Peyer's patch (tissue), 4 donors: ENCODE measurements around the gene SASH1. TPM values are rescaled to one million over a fixed set of nuclear protein-coding genes. Genes with fewer than 3 reads are reported as not detected.

Source experiments
- DNase-seq, 3 donors: peaks; one replicate each; pipeline ENCODE4 v3.0.0-alpha.2; 2017 to 2019
- H3K27ac ChIP-seq, 4 donors: fragments of 200-600 bp; sonication (generic); one replicate each; pipeline ENCODE4 v1.5.1; 2016 to 2019
- H3K27me3 ChIP-seq, 2 donors: fragments of 200-600 bp; sonication (generic); one replicate each; pipeline ENCODE4 v1.5.1; 2019
- H3K36me3 ChIP-seq, 3 donors: fragments of 200-600 bp; sonication (generic); one replicate each; pipeline ENCODE4 v1.5.1; 2016 to 2019
- H3K4me1 ChIP-seq, 4 donors: fragments of 200-600 bp; sonication (generic); one replicate each; pipeline ENCODE4 v1.5.1; 2016 to 2019
- H3K4me3 ChIP-seq, 4 donors: fragments of 200-600 bp; sonication (generic); 1 replicate in 3 of 4; 2 replicates in 1 of 4; pipeline ENCODE4 v1.5.1; 2016 to 2019; ENCODE audit warnings: mild to moderate bottlenecking in 1 of 4
- H3K9me3 ChIP-seq, 4 donors: fragments of 200-600 bp; sonication (generic); one replicate each; pipeline ENCODE4 v1.5.1; 2016 to 2019; ENCODE audit warnings: mild to moderate bottlenecking in 1 of 4
- POLR2A ChIP-seq, 2 donors: fragments of 450-650 bp; IDR thresholded peaks; one replicate each; pipeline ENCODE4 v1.5.1; 2017; ENCODE audit warnings: antibody characterized with exemption in 2 of 2, mild to moderate bottlenecking in 2 of 2, moderate library complexity in 2 of 2
- total RNA-seq, 4 donors: library from RNA; depleted of rRNA; stranded (reverse); fragments of >200 nt; gene quantifications; one replicate each; pipeline ENCODE4 v1.1.0, GENCODE V29; 2016
- TF ChIP-seq, protein P1 (sequence below), 6 experiments: fragments of 450-650 bp in 4 of 6; fragments of 200-600 bp in 2 of 6; sonication (generic) in 1 of 6; IDR thresholded peaks; one replicate each; pipeline ENCODE4 v1.5.1; 2017 to 2019; ENCODE audit warnings: antibody characterized with exemption in 6 of 6, mild to moderate bottlenecking in 3 of 6, moderate library complexity in 1 of 6

The SASH1 gene
- total RNA-seq, 4 donors from 2014 or later: 17.2 to 141 (median 38.1) TPM

DNA sequence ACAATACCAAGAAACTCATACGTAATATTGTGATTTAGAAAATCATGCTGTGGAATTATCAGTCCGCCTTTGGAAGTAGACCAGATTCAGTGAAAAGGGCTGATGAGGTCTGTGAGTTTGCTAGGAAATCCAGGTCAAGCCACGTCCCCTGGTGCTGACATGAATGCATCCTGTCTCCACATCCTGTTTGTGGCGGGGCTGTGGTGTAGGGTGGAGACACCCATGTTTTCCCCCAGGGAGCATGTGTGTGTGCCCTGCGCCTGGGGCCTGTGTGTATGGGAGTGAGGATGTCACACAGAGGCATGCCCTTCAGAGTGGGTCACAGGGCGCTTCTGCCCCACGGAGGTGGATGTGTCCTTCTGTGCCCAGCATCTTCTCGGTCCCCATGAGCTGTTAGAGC lies 109.1 kb downstream of the SASH1 start:
- H3K27ac ChIP-seq: no peak overlapping the region
- H3K4me1 ChIP-seq: no peaks in the 10 kb centered on the region
- H3K27me3 ChIP-seq: no peaks in the 10 kb centered on the region
- DNase-seq: no peak
- no peak for TF ChIP-seq POLR2A (IDR thresholded peaks at IDR 0.05)
- TF ChIP-seq, protein P1, sequence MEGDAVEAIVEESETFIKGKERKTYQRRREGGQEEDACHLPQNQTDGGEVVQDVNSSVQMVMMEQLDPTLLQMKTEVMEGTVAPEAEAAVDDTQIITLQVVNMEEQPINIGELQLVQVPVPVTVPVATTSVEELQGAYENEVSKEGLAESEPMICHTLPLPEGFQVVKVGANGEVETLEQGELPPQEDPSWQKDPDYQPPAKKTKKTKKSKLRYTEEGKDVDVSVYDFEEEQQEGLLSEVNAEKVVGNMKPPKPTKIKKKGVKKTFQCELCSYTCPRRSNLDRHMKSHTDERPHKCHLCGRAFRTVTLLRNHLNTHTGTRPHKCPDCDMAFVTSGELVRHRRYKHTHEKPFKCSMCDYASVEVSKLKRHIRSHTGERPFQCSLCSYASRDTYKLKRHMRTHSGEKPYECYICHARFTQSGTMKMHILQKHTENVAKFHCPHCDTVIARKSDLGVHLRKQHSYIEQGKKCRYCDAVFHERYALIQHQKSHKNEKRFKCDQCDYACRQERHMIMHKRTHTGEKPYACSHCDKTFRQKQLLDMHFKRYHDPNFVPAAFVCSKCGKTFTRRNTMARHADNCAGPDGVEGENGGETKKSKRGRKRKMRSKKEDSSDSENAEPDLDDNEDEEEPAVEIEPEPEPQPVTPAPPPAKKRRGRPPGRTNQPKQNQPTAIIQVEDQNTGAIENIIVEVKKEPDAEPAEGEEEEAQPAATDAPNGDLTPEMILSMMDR (IDR thresholded peaks at IDR 0.05): no peak
- H3K9me3 ChIP-seq: no peaks in the 10 kb centered on the region
- no peak overlapping the region for H3K4me3 ChIP-seq
- no peaks in the 10 kb centered on the region for H3K36me3 ChIP-seq

DNA sequence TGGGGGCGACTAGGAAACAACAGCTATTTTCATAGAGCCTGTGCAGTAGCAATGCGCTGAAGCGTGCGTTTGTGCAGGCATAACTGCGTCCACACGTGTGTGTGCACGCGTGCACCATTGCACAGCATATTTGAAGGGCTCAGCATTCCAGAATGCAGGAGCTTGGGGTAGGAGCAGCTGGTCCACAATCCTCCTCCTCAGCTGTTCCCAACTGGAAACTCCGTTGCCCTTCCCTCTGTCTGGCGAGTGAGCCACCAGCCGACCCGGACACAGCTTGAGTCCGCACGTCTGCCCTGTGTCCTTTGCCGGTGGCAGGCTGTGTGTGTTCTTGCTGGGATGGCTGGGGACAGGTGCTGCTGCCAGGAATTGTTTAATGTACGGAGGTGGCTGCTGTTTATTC lies 110.2 kb downstream of the SASH1 start:
- no peak for DNase-seq
- Histone ChIP-seq H3K9me3 (no peaks in the 10 kb centered on the region), H3K27ac (no peak overlapping the region), H3K27me3 (no peaks in the 10 kb centered on the region), H3K36me3 (no peaks in the 10 kb centered on the region), H3K4me1 (no peaks in the 10 kb centered on the region), H3K4me3 (no peak overlapping the region)
- TF ChIP-seq, protein P1 (IDR thresholded peaks at IDR 0.05): no peak
- no peak for TF ChIP-seq POLR2A (IDR thresholded peaks at IDR 0.05)

DNA sequence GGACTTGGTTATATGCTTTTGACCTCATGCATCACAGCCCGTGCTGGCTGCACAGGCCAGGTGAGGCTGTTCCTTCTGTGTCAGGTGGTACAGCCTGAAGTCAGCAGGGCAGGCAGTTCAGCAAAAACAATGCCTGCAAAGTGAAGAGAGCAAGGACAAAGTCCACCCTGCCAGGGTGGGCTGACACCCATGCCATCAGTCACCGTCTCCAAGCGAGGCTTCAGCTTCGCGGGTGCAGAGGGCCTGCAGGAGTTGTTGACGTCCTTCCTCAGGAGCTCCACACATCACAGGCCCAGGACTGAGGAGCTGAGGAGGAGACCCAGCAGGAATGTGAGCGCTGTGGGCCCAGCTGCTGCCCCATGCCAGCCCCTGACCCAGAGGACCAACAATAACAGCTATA lies 111.3 kb downstream of the SASH1 start:
- H3K4me1 ChIP-seq: no peaks in the 10 kb centered on the region
- H3K36me3 ChIP-seq: no peaks in the 10 kb centered on the region
- no peaks in the 10 kb centered on the region for H3K27me3 ChIP-seq
- no peak overlapping the region for H3K4me3 ChIP-seq
- DNase-seq: no peak
- TF ChIP-seq, protein P1 (IDR thresholded peaks at IDR 0.05): no peak
- no peak for TF ChIP-seq POLR2A (IDR thresholded peaks at IDR 0.05)
- H3K27ac ChIP-seq: no peak overlapping the region
- no peaks in the 10 kb centered on the region for H3K9me3 ChIP-seq

DNA sequence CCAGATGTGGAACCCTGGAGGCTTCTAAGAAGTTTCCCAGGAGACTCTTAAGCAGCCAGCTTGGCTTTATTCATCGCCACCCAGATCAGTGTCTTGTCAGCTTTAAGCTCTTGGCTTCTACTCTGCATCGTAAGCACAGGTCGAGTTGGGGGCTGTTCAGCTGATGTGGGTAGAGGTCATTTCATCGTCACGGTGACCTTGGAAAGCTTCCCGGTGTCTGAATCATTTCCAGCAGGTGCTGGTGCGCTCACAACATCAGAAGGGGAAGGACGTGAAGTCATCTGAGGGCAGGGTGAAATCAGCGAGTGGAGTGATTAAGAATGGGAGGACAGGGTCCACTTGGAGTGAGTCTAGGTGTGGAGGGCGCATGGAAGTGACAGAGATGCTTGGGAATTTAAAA lies 112.6 kb downstream of the SASH1 start:
- Histone ChIP-seq H3K27ac (no peak overlapping the region), H3K9me3 (no peaks in the 10 kb centered on the region), H3K36me3 (no peaks in the 10 kb centered on the region), H3K4me3 (no peak overlapping the region), H3K4me1 (no peaks in the 10 kb centered on the region), H3K27me3 (no peaks in the 10 kb centered on the region)
- no peak for DNase-seq
- no peak for TF ChIP-seq POLR2A (IDR thresholded peaks at IDR 0.05)
- TF ChIP-seq, protein P1 (IDR thresholded peaks at IDR 0.05): no peak

DNA sequence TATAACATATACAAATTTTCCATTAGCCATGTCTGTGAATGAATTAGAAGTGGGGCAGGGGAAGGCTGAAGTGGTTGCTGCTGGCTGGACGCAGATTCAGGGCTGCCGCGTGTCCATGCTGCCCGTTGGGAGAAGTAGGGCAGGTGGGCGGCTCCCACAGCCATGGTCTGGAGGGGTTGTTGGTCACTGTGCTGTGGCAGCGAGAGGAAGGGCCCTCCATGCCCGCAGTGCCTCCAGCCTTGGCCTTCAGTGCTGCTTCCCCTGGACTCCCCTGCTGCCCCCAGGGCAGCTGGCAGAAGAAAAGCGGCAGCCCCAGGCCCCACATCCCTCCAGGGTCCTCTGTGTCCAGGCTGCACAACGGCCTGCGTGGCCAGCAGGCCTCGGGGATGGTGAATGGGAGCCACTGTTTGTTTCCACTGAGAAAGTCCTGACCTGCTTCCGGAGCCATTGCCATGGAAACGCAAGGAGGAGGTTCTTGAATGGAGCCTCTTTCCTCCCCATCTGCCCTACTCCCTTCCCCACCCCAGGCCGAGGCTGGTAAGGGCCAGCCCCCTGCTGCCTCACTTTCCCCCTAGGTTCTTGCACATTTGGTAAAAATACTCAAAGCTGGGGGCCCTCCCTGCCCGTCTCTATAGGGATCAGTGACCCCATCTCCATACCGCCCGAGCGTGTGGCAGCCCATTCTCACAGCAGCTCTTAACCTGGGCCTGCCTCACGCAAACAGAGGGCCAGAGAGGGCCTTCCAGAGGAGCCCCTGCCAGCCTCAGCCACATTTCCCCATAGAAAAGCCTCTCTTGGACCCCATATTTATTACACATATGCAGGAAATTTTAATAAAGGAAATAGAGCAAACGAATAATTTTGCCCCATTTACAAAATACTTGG lies 113.3 kb downstream of the SASH1 start:
- no peaks in the 10 kb centered on the region for H3K27me3 ChIP-seq
- H3K4me1 ChIP-seq: no peaks in the 10 kb centered on the region
- DNase-seq: no peak
- no peak overlapping the region for H3K4me3 ChIP-seq
- H3K9me3 ChIP-seq: no peaks in the 10 kb centered on the region
- TF ChIP-seq, protein P1 (IDR thresholded peaks at IDR 0.05): no peak
- no peak for TF ChIP-seq POLR2A (IDR thresholded peaks at IDR 0.05)
- no peaks in the 10 kb centered on the region for H3K36me3 ChIP-seq
- no peak overlapping the region for H3K27ac ChIP-seq
